ENCODE results near the gene SYNGR4. TPM values are rescaled to one million over a fixed set of nuclear protein-coding genes. Genes with fewer than 3 reads are reported as not detected.

SYNGR4 gene
- total RNA-seq, 1 donor = not detected

DNA sequence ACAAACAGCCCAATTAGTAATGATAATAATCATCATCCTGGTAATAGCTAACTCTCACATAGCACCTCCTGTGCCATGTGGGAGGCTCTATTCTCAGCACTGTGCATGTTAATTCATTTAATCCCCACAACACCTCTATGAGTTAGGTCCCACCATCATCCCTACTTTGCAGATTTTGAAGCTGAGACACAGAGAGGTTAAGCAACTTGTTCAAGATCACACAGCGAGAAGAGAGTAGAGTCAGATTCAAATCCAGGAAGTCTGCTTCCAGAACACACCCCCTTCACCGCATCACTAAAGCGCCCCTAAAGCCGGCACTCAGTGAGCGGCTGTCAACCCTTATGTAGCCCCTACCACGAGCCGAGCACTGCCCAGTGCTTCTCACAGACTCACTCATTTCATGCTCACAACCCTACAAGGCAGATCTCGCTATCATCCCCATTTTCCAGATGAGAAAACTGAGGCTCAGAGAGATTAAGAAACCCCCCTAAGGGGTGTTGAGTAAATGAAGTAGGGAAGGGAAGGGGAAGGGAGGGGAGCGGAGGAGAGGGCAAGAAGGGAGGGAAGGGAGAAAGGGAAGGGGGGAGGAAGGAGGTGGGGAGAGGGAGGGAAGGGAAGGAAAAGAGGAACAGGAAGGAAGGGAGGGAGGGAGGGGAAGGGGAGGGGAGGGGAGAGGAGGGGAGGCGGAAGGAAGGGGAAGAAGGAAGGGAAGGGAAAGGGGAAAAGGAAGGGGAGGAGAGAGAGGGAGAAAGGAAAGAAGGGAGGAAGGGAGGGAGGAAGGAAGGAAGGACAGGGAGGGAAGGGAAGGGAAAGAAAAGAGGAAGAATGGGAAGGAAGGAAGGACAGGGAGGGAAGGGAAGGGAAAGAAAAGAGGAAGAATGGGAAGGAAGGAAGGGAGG lies 22.4 kb upstream of the SYNGR4 start:
- TF ChIP-seq, protein P1, sequence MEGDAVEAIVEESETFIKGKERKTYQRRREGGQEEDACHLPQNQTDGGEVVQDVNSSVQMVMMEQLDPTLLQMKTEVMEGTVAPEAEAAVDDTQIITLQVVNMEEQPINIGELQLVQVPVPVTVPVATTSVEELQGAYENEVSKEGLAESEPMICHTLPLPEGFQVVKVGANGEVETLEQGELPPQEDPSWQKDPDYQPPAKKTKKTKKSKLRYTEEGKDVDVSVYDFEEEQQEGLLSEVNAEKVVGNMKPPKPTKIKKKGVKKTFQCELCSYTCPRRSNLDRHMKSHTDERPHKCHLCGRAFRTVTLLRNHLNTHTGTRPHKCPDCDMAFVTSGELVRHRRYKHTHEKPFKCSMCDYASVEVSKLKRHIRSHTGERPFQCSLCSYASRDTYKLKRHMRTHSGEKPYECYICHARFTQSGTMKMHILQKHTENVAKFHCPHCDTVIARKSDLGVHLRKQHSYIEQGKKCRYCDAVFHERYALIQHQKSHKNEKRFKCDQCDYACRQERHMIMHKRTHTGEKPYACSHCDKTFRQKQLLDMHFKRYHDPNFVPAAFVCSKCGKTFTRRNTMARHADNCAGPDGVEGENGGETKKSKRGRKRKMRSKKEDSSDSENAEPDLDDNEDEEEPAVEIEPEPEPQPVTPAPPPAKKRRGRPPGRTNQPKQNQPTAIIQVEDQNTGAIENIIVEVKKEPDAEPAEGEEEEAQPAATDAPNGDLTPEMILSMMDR (IDR thresholded peaks at IDR 0.05; ENCODE audit: insufficient read depth, low read length) = no peak
- no peak overlapping the region for H3K4me3 ChIP-seq (ENCODE audit: low read depth, low read length)
- no peak for DNase-seq (ENCODE audit: low read depth)

DNA sequence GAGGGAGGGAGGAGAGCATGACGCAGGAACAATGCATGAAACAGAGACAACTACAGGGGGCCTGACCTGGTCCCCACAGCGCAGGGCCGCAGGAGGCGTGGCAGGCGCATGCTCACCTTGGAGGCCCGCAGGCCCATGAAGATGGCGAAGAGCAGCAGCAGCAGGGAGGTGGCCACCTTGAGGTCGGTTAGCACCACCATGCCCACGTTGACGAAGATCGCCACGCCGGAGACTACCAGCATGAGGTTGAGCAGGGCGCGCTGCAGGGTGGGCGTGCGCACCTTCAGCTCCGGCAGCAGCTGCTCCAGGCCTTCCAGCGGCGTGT lies 21.8 kb upstream of the SYNGR4 start:
- H3K4me3 ChIP-seq (ENCODE audit: low read depth, low read length) = no peak overlapping the region
- TF ChIP-seq, protein P1 (IDR thresholded peaks at IDR 0.05; ENCODE audit: insufficient read depth, low read length) = no peak

DNA sequence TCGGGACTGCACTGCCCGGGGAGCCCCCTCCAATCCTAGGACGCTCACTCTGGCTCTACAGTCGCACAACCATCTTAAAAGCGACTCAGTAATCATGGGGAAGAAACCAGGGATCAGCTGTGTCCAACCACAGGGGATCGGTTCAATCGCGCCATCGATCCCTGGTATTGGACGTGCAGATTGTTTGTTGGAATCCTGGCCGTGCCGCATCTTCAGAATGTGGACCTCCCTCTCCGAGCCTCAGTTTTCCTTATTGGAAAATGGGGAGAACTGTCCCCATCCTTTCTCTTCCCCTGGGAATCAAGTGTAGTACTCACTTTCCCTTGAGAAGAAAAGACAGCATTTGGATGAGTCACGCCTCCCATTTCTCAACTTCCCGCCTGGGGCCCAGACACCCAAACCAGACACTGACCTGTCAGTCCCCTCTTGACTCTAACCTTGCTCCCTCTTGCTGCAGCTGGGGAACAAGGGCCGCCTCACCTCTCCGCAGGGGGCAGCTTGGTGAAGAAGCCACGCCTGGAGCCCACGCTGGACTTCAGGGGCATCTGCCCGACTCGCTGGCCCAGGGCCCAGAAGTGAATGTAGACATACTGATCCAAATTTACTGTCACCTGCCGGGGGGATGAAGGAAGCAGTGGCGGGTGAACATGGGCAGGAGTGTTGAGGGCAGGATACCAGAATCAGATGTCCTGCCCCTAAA lies 21.2 kb upstream of the SYNGR4 start:
- no peak for DNase-seq (ENCODE audit: low read depth)
- no peak overlapping the region for H3K4me3 ChIP-seq (ENCODE audit: low read depth, low read length)
- TF ChIP-seq, protein P1 (IDR thresholded peaks at IDR 0.05; ENCODE audit: insufficient read depth, low read length) = no peak

More for the DNA sequence above, 21.8 kb upstream of the SYNGR4 start:
- DNase-seq (ENCODE audit: low read depth) = no peak

- no peak for DNase-seq (ENCODE audit: low read depth)
- H3K4me3 ChIP-seq (ENCODE audit: low read depth, low read length) = no peak overlapping the region
- TF ChIP-seq, protein P1 (IDR thresholded peaks at IDR 0.05; ENCODE audit: insufficient read depth, low read length) = no peak
Observed at GRCh38 chr19:48344892-48345291, 19.3 kb upstream of the SYNGR4 start.

DNA sequence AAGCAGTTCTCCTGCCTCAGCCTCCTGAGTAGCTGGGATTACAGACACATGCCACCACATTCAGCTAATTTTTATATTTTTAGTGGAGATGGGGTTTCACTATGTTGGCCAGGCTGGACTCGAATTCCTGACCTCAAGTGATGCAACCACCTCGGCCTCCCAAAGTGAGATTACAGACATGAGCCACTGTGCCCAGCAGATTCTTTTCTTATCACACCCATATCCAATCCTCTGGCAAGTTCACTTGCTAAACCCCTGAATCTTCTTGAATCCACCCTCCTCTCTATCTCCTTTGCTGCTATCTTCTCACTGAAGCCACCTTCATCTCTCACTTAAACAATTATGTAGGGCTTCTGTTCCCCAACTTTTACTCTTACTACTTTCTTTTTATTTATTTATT lies 18.0 kb upstream of the SYNGR4 start:
- peak; percentile 34 for DNase-seq (ENCODE audit: low read depth)
- TF ChIP-seq, protein P1 (IDR thresholded peaks at IDR 0.05; ENCODE audit: insufficient read depth, low read length) = no peak
- H3K4me3 ChIP-seq (ENCODE audit: low read depth, low read length) = no peak overlapping the region

GRCh38 chr19:48348045-48348444 lies 16.1 kb upstream of the SYNGR4 start:
- no peak overlapping the region for H3K4me3 ChIP-seq (ENCODE audit: low read depth, low read length)
- TF ChIP-seq, protein P1 (IDR thresholded peaks at IDR 0.05; ENCODE audit: insufficient read depth, low read length) = no peak
- DNase-seq (ENCODE audit: low read depth) = no peak
